GM19035 (cell line): ENCODE measurements around the gene ACVR1.

Experiments
- ATAC-seq: cut with Tn5 transposase; IDR thresholded peaks from one replicate; pipeline ENCODE4 v1.9.1; 2021; ENCODE audit not compliant: unreplicated experiment

ACVR1 gene

GRCh38 chr2:157793053-157793612 lies 83.0 kb downstream of the ACVR1 start:
- no peak for ATAC-seq

GRCh38 chr2:157792335-157793052 lies 83.6 kb downstream of the ACVR1 start:
- ATAC-seq, result no peak

GRCh38 chr2:157790780-157791179 lies 85.3 kb downstream of the ACVR1 start:
- no peak for ATAC-seq

GRCh38 chr2:157789933-157790511 lies 86.1 kb downstream of the ACVR1 start:
- peak; percentile 49 for ATAC-seq

- no peak for ATAC-seq
These were observed 86.9 kb downstream of the ACVR1 start for GRCh38 chr2:157789256-157789655.

- no peak for ATAC-seq
These were observed 87.9 kb downstream of the ACVR1 start for GRCh38 chr2:157788201-157788600.

- no peak for ATAC-seq
These were observed 88.7 kb downstream of the ACVR1 start for GRCh38 chr2:157787364-157787938.

- ATAC-seq, result no peak
These were observed 89.3 kb downstream of the ACVR1 start for GRCh38 chr2:157786663-157787363.

GRCh38 chr2:157785866-157786662 lies 90.1 kb downstream of the ACVR1 start:
- no peak for ATAC-seq

- no peak for ATAC-seq
These were observed 90.9 kb downstream of the ACVR1 start for GRCh38 chr2:157785200-157785599.

GRCh38 chr2:157784823-157785175 lies 91.3 kb downstream of the ACVR1 start:
- ATAC-seq, result no peak

GRCh38 chr2:157784169-157784822 lies 91.8 kb downstream of the ACVR1 start:
- no peak for ATAC-seq

GRCh38 chr2:157783245-157783644 lies 92.9 kb downstream of the ACVR1 start:
- ATAC-seq, result no peak

- no peak for ATAC-seq
These were observed 93.9 kb downstream of the ACVR1 start for GRCh38 chr2:157782057-157782845.

GRCh38 chr2:157780211-157780610 lies 95.9 kb downstream of the ACVR1 start:
- no peak for ATAC-seq

GRCh38 chr2:157779794-157780193 lies 96.3 kb downstream of the ACVR1 start:
- ATAC-seq, result no peak

- no peak for ATAC-seq
These were observed 98.7 kb downstream of the ACVR1 start for GRCh38 chr2:157777427-157777826.

- ATAC-seq, result no peak
These were observed 104.9 kb downstream of the ACVR1 start for GRCh38 chr2:157771234-157771633.

GRCh38 chr2:157769856-157770255 lies 106.3 kb downstream of the ACVR1 start:
- no peak for ATAC-seq

GRCh38 chr2:157764386-157764785 lies 111.7 kb downstream of the ACVR1 start:
- ATAC-seq, result no peak
